ENCODE data around the gene DLL4. TPM values are rescaled to one million over a fixed set of nuclear protein-coding genes. Genes with fewer than 3 reads are reported as not detected.

Gene DLL4
- total RNA-seq, 1 donor from 2014 or later = not detected

DNA sequence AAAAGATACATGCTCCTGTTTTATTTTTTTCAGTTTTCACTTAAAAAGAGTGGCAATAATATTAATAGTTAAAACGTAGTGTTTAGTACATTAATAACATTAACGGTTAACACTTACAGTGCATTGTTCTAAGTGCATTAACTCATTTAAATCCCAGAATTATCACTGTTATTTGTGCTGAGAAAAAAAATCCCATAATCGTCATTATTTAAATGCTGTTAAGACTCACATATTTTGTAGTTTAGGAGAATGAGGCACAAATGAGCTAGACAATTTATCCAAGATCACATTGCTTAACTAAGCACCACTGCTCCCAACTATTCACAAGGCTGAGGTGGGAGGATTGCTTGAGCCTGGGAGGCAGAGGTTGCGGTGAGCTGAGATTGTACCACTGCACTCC, 59.0 kb downstream of the DLL4 start:
- Mint-ChIP-seq H3K27ac (no peak overlapping the region), H3K27me3 (no peaks in the 10 kb centered on the region), H3K36me3 (ENCODE audit: low read depth) (peaks cover 90% of the 10 kb centered on the region), H3K4me1 (no peaks in the 10 kb centered on the region), H3K9me3 (no peaks in the 10 kb centered on the region), H3K4me3 (no peak overlapping the region)
- ChIA-PET POLR2A (no interaction called here), CTCF (no interaction called here)
- ATAC-seq (ENCODE audit: low read depth) (no peak), DNase-seq (no peak)
- TF ChIP-seq, protein P1, sequence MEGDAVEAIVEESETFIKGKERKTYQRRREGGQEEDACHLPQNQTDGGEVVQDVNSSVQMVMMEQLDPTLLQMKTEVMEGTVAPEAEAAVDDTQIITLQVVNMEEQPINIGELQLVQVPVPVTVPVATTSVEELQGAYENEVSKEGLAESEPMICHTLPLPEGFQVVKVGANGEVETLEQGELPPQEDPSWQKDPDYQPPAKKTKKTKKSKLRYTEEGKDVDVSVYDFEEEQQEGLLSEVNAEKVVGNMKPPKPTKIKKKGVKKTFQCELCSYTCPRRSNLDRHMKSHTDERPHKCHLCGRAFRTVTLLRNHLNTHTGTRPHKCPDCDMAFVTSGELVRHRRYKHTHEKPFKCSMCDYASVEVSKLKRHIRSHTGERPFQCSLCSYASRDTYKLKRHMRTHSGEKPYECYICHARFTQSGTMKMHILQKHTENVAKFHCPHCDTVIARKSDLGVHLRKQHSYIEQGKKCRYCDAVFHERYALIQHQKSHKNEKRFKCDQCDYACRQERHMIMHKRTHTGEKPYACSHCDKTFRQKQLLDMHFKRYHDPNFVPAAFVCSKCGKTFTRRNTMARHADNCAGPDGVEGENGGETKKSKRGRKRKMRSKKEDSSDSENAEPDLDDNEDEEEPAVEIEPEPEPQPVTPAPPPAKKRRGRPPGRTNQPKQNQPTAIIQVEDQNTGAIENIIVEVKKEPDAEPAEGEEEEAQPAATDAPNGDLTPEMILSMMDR (IDR thresholded peaks at IDR 0.05) = no peak
- intact Hi-C loops (cut with micrococcal nuclease) = no loop called here

Other genes starting within 250 kb of the DLL4 start
- 2.6 and 4.1 TPM in 2 replicates for gene RAD51, start 234.2 kb upstream of the DLL4 start, total RNA-seq
- 25.5 and 25.6 TPM in 2 replicates for gene RMDN3, start 174.1 kb upstream of the DLL4 start, total RNA-seq
- gene GCHFR, start 165.3 kb upstream of the DLL4 start, total RNA-seq = 19.5 and 21.1 TPM in 2 replicates
- 5.7 and 6.5 TPM in 2 replicates for gene C15orf62, start 159.4 kb upstream of the DLL4 start, total RNA-seq
- gene ZFYVE19, start 122.3 kb upstream of the DLL4 start, total RNA-seq = 23.2 and 25.2 TPM in 2 replicates
- gene DNAJC17, start 121.9 kb upstream of the DLL4 start, total RNA-seq = 43.1 and 51.0 TPM in 2 replicates
- gene PPP1R14D, start 100.6 kb upstream of the DLL4 start, total RNA-seq = 0.31 TPM in 1 of 2 replicates, not detected in the other
- gene SPINT1, start 85.3 kb upstream of the DLL4 start, total RNA-seq = 8.6 and 8.7 TPM in 2 replicates
- 0.27 TPM in 1 of 2 replicates, not detected in the other for gene RHOV, start 55.1 kb upstream of the DLL4 start, total RNA-seq
- 25.3 and 26.2 TPM in 2 replicates for gene VPS18, start 34.9 kb upstream of the DLL4 start, total RNA-seq
- gene CHAC1, start 24.1 kb downstream of the DLL4 start, total RNA-seq = 22.3 and 27.3 TPM in 2 replicates
- gene INO80, start 186.9 kb downstream of the DLL4 start, total RNA-seq = 34.8 and 38.8 TPM in 2 replicates